Measurements from ENCODE around the gene PRDM16. TPM values are rescaled to one million over a fixed set of nuclear protein-coding genes. Genes with fewer than 3 reads are reported as not detected.
"Not testable (repeated sequence)": the region's sequence is repeated elsewhere in the genome, so short reads cannot be mapped to it uniquely, and the experiment has no call there.

The PRDM16 gene
- polyA plus RNA-seq, 2 donors: 0.15 to 0.28 TPM

DNA sequence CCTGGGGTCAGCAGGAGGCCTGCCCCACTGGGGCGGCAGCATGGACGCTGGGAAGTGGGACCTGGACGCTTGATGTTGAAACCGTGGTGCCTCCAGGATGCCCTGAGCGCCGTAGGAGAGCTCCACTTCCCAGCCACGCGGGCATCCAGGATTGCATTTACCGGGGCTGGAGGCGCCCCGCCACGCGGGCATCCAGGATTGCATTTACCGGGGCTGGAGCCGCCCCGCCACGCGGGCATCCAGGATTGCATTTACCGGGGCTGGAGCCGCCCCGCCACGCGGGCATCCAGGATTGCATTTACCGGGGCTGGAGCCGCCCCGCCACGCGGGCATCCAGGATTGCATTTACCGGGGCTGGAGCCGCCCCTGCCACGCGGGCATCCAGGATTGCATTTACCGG lies 218.1 kb downstream of the PRDM16 start:
- not testable (repeated sequence) for H3K4me1 ChIP-seq (ENCODE audit: control insufficient read depth in 2 of 2, insufficient read depth in 2 of 2, low read length in 1 of 2); H3K36me3 ChIP-seq (ENCODE audit: control insufficient read depth in 2 of 2, insufficient read depth in 2 of 2, low read length in 1 of 2); H3K27me3 ChIP-seq (ENCODE audit: control insufficient read depth in 1 of 2, insufficient read depth in 2 of 2, low read length in 2 of 2); H3K4me3 ChIP-seq (ENCODE audit: low read depth in 1 of 2, low read length in 2 of 2); H3K27ac ChIP-seq (ENCODE audit: low read depth in 2 of 2, low read length in 1 of 2); H3K9me3 ChIP-seq (ENCODE audit: control insufficient read depth in 2 of 2, insufficient read depth in 1 of 2, low read depth in 1 of 2, low read length in 1 of 2)
- 93 to 96% methylated on average over 28 of the region's 33 CpGs for WGBS, 2 donors

DNA sequence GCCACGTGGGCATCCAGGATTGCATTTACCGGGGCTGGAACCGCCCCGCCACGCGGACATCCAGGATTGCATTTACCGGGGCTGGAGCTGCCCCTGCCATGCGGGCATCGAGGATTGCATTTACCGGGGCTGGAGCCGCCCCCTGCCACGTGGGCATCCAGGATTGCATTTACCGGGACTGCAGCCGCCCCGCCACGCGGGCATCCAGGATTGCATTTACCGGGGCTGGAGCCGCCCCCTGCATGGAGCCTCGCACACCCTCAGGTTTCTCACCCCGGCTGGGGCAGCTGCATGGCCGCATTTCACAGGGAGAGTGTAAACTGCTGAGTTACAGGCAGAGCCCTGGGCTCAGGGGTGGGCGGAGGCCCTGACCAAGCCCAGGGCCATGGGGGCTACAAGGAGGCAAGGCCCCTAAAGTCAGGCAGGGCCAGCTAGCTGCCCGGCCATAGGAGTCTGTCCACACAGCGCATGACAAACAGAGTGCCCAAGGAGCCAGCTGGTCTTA lies 218.7 kb downstream of the PRDM16 start:
- H3K4me1 ChIP-seq (ENCODE audit: control insufficient read depth in 2 of 2, insufficient read depth in 2 of 2, low read length in 1 of 2): no peaks in the 10 kb centered on the region

DNA sequence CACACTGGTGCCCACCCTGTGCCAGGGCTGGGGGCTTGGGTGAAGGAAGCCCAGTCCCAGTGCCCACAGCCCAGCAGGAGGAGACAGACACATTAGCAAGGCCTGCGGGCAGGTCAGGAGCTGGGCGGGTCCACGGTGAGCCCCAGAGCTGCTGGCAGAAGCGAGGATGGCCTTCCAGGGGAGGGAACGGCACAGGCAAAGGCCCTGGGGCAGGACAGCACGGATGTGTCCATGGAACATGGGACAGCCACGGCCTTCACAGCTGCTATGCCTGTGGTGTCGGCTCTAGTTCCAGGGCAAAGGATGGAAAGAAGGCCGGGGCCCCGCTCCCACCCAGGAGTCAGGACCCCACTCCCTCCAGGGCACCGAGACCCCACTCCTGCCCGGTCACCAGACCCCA lies 220.5 kb downstream of the PRDM16 start:
- 89% methylated on average over 12 of the region's 12 CpGs for WGBS, 2 donors

More for the DNA sequence above, 218.7 kb downstream of the PRDM16 start:
- 87 to 88% methylated on average over 25 of the region's 25 CpGs for WGBS, 2 donors
- Histone ChIP-seq H3K27ac (ENCODE audit: low read depth in 2 of 2, low read length in 1 of 2) (no peak overlapping the region), H3K27me3 (ENCODE audit: control insufficient read depth in 1 of 2, insufficient read depth in 2 of 2, low read length in 2 of 2) (no peaks in the 10 kb centered on the region), H3K4me3 (ENCODE audit: low read depth in 1 of 2, low read length in 2 of 2) (no peak overlapping the region), H3K36me3 (ENCODE audit: control insufficient read depth in 2 of 2, insufficient read depth in 2 of 2, low read length in 1 of 2) (no peaks in the 10 kb centered on the region), H3K9me3 (ENCODE audit: control insufficient read depth in 2 of 2, insufficient read depth in 1 of 2, low read depth in 1 of 2, low read length in 1 of 2) (no peaks in the 10 kb centered on the region)

DNA sequence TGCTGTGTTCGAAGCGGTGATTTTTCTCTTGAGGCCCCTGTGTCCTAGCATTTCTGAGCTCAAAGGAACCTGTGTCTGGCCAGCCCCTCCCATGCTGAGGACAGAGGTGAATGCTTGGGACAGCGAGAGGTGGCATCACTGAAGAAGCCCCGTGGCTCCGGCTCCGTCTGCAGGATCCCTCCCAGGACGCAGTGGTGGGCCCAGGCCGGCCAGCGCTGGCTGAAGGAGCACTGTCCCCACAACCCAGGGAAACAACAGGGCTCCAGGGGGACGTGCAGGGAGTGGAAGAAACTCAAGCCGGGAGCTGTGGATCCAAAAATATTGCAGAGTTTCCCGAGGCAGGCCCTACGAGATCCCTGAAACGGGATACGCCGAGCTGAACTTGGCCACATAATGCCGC lies 221.4 kb downstream of the PRDM16 start:
- Histone ChIP-seq H3K36me3 (ENCODE audit: control insufficient read depth in 2 of 2, insufficient read depth in 2 of 2, low read length in 1 of 2) (no peaks in the 10 kb centered on the region), H3K4me1 (ENCODE audit: control insufficient read depth in 2 of 2, insufficient read depth in 2 of 2, low read length in 1 of 2) (no peaks in the 10 kb centered on the region), H3K9me3 (ENCODE audit: control insufficient read depth in 2 of 2, insufficient read depth in 1 of 2, low read depth in 1 of 2, low read length in 1 of 2) (no peaks in the 10 kb centered on the region), H3K4me3 (ENCODE audit: low read depth in 1 of 2, low read length in 2 of 2) (no peak overlapping the region), H3K27me3 (ENCODE audit: control insufficient read depth in 1 of 2, insufficient read depth in 2 of 2, low read length in 2 of 2) (no peaks in the 10 kb centered on the region), H3K27ac (ENCODE audit: low read depth in 2 of 2, low read length in 1 of 2) (no peak overlapping the region)
- WGBS, 2 donors: 83 to 85% methylated on average over 17 of the region's 17 CpGs

More for the DNA sequence above, 220.5 kb downstream of the PRDM16 start:
- Histone ChIP-seq H3K27ac (ENCODE audit: low read depth in 2 of 2, low read length in 1 of 2) (no peak overlapping the region), H3K36me3 (ENCODE audit: control insufficient read depth in 2 of 2, insufficient read depth in 2 of 2, low read length in 1 of 2) (no peaks in the 10 kb centered on the region), H3K4me3 (ENCODE audit: low read depth in 1 of 2, low read length in 2 of 2) (no peak overlapping the region), H3K27me3 (ENCODE audit: control insufficient read depth in 1 of 2, insufficient read depth in 2 of 2, low read length in 2 of 2) (no peaks in the 10 kb centered on the region), H3K4me1 (ENCODE audit: control insufficient read depth in 2 of 2, insufficient read depth in 2 of 2, low read length in 1 of 2) (no peaks in the 10 kb centered on the region), H3K9me3 (ENCODE audit: control insufficient read depth in 2 of 2, insufficient read depth in 1 of 2, low read depth in 1 of 2, low read length in 1 of 2) (no peaks in the 10 kb centered on the region)

DNA sequence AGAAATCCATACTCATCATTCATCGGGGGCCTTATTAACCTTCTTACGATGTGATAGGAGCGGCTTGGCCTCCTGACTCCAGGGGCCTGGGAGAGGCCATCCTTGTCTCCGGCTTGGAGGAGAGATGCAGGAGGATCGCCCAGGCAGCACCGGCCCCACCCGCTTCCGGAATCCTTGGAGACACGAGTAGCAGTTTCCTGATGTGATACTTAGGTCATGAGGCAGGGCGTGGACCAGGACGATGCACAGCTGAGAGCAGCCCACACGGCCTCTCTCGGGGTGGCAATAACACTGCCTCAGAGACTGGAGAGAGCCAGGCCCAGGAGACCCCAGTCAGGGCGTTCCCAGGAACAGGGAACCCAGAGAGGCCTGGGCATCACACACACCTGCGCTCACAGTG lies 221.9 kb downstream of the PRDM16 start:
- 70 to 75% methylated on average over 15 of the region's 15 CpGs for WGBS, 2 donors
- no peaks in the 10 kb centered on the region for H3K27me3 ChIP-seq (ENCODE audit: control insufficient read depth in 1 of 2, insufficient read depth in 2 of 2, low read length in 2 of 2)

DNA sequence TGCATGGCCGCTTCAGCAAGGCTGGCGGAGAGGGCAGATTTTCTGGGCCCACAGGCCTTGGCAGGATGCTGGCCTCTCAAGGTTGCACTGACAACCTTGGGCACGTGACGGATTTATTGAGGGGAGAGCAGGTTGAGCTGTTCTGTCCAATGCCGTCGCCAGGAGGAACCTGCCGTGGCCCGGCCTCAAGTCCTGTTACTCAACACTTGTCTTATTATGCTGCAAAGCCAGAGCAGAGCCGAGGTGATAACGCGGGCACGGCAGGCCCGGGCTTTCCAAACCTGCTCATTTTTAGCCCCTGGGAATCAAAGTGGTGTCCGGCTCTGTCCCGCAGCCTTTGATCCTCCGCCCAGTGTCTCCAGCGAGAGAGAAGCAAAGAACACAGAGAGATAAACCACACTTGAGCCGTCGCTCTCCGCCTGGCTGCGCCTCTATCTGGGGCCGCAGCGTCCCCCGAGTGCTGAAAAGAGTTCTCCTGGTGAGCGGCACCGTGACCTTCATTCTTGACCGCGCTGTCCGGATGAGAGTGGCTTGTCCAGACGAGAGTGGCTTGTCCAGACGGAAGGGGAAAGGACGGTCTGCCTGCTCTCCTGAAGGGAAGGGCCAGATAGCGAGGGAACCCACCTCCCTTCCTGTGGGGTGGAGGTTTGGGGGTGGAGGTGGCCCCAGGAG lies 223.2 kb downstream of the PRDM16 start:
- Histone ChIP-seq H3K4me3 (ENCODE audit: low read depth in 1 of 2, low read length in 2 of 2) (no peak overlapping the region), H3K27me3 (ENCODE audit: control insufficient read depth in 1 of 2, insufficient read depth in 2 of 2, low read length in 2 of 2) (no peaks in the 10 kb centered on the region), H3K9me3 (ENCODE audit: control insufficient read depth in 2 of 2, insufficient read depth in 1 of 2, low read depth in 1 of 2, low read length in 1 of 2) (no peaks in the 10 kb centered on the region), H3K27ac (ENCODE audit: low read depth in 2 of 2, low read length in 1 of 2) (no peak overlapping the region), H3K36me3 (ENCODE audit: control insufficient read depth in 2 of 2, insufficient read depth in 2 of 2, low read length in 1 of 2) (no peaks in the 10 kb centered on the region), H3K4me1 (ENCODE audit: control insufficient read depth in 2 of 2, insufficient read depth in 2 of 2, low read length in 1 of 2) (no peaks in the 10 kb centered on the region)
- WGBS, 2 donors: 77 to 83% methylated on average over 33 of the region's 33 CpGs

More for the DNA sequence above, 221.9 kb downstream of the PRDM16 start:
- Histone ChIP-seq H3K4me3 (ENCODE audit: low read depth in 1 of 2, low read length in 2 of 2) (no peak overlapping the region), H3K27ac (ENCODE audit: low read depth in 2 of 2, low read length in 1 of 2) (no peak overlapping the region), H3K9me3 (ENCODE audit: control insufficient read depth in 2 of 2, insufficient read depth in 1 of 2, low read depth in 1 of 2, low read length in 1 of 2) (no peaks in the 10 kb centered on the region), H3K36me3 (ENCODE audit: control insufficient read depth in 2 of 2, insufficient read depth in 2 of 2, low read length in 1 of 2) (no peaks in the 10 kb centered on the region), H3K4me1 (ENCODE audit: control insufficient read depth in 2 of 2, insufficient read depth in 2 of 2, low read length in 1 of 2) (no peaks in the 10 kb centered on the region)

DNA sequence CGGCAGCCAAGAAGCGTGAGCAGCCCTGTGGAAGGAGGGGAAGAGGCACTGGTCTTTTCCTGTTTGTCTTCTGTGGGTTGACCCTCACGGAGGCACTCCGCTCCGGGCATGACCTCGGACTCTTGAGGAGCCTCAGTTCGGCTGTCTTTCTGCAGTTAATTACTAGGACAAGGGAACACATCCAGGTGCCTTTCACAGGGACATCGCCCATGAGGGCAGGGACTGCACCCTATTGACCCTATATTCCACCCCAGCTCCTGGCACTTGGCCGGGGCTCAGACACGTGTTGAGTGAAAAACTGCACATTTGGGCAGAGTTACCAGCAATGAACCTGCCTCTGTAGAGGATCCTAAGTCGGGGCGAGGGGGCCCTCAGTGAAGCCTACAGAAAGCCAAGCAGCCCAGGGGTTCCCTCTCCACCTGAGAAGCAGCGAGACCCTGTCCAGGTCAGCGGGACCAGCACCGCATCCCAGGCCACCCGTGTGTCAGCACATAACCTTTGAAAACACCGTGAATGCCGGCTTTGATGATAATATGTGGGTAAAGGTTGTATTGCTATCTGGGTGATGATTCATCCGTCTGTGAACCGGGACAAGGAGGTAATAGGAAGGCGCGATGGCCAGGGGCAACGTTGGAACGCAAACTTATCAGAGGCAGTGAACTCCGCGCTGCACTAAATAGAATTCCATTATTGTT lies 224.0 kb downstream of the PRDM16 start:
- H3K4me3 ChIP-seq (ENCODE audit: low read depth in 1 of 2, low read length in 2 of 2): no peak overlapping the region
- H3K27me3 ChIP-seq (ENCODE audit: control insufficient read depth in 1 of 2, insufficient read depth in 2 of 2, low read length in 2 of 2): no peaks in the 10 kb centered on the region
- no peaks in the 10 kb centered on the region for H3K36me3 ChIP-seq (ENCODE audit: control insufficient read depth in 2 of 2, insufficient read depth in 2 of 2, low read length in 1 of 2)
- WGBS, 2 donors: 65% methylated on average over 26 of the region's 26 CpGs
- no peak overlapping the region for H3K27ac ChIP-seq (ENCODE audit: low read depth in 2 of 2, low read length in 1 of 2)
- no peaks in the 10 kb centered on the region for H3K9me3 ChIP-seq (ENCODE audit: control insufficient read depth in 2 of 2, insufficient read depth in 1 of 2, low read depth in 1 of 2, low read length in 1 of 2)
- H3K4me1 ChIP-seq (ENCODE audit: control insufficient read depth in 2 of 2, insufficient read depth in 2 of 2, low read length in 1 of 2): no peaks in the 10 kb centered on the region

DNA sequence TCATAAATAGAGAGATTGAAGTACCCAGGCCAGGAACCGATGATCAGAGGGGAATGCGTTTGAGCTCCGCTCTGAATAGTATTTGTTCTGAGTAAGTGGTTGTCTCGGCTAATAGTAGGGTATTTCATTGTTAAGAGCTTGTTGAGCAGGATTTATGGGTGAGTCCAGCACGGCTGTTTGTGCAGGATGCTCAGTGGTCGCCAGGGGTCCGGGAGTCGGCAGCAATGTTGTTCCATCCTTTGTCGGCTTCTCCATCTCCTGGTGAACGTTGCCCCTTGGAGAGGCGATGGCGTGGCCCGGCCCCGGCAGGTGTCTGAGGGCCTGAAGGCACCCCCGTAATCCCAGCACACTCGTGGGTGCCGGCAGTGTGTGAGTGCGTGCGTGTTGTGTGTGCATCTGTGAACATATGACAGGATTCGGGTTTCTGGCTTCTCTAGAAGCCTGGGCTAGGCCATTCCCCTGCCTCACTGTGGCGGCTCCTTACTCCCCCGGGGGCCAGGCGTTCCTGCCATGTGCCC lies 224.6 kb downstream of the PRDM16 start:
- Histone ChIP-seq H3K27me3 (ENCODE audit: control insufficient read depth in 1 of 2, insufficient read depth in 2 of 2, low read length in 2 of 2) (no peaks in the 10 kb centered on the region), H3K27ac (ENCODE audit: low read depth in 2 of 2, low read length in 1 of 2) (no peak overlapping the region), H3K9me3 (ENCODE audit: control insufficient read depth in 2 of 2, insufficient read depth in 1 of 2, low read depth in 1 of 2, low read length in 1 of 2) (no peaks in the 10 kb centered on the region), H3K36me3 (ENCODE audit: control insufficient read depth in 2 of 2, insufficient read depth in 2 of 2, low read length in 1 of 2) (no peaks in the 10 kb centered on the region), H3K4me3 (ENCODE audit: low read depth in 1 of 2, low read length in 2 of 2) (no peak overlapping the region), H3K4me1 (ENCODE audit: control insufficient read depth in 2 of 2, insufficient read depth in 2 of 2, low read length in 1 of 2) (no peaks in the 10 kb centered on the region)
- WGBS, 2 donors: 59 to 67% methylated on average over 23 of the region's 23 CpGs

DNA sequence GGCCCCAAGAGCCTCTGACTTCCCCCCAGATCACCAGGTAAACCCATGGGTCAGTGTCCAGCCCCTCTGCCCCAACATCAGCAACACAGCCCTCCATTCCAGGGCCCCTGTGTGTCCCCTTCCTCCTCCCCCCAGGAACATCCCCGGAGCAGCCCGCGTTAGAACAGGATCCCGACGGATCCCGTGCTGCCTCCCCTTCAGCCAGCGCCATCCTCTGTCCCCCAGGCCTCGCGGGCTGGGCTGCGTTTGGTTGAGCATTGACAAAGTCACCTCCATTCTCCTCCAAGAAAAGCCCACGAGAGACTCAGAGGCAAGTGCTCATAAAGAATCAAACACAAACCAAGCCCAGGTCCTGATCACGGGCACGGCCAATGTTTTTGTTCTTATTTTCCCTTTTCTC lies 225.4 kb downstream of the PRDM16 start:
- WGBS, 2 donors: 86 to 92% methylated on average over 13 of the region's 13 CpGs
- H3K27ac ChIP-seq (ENCODE audit: low read depth in 2 of 2, low read length in 1 of 2): no peak overlapping the region
- H3K36me3 ChIP-seq (ENCODE audit: control insufficient read depth in 2 of 2, insufficient read depth in 2 of 2, low read length in 1 of 2): no peaks in the 10 kb centered on the region
- no peaks in the 10 kb centered on the region for H3K27me3 ChIP-seq (ENCODE audit: control insufficient read depth in 1 of 2, insufficient read depth in 2 of 2, low read length in 2 of 2)
- no peak overlapping the region for H3K4me3 ChIP-seq (ENCODE audit: low read depth in 1 of 2, low read length in 2 of 2)
- H3K9me3 ChIP-seq (ENCODE audit: control insufficient read depth in 2 of 2, insufficient read depth in 1 of 2, low read depth in 1 of 2, low read length in 1 of 2): no peaks in the 10 kb centered on the region
- H3K4me1 ChIP-seq (ENCODE audit: control insufficient read depth in 2 of 2, insufficient read depth in 2 of 2, low read length in 1 of 2): no peaks in the 10 kb centered on the region

Measured in esophagus (tissue), 2 donors.